Kidney capillary endothelial cell (primary cell): ENCODE measurements around the gene DPEP2NB.
"Not testable (repeated sequence)": the region's sequence is repeated elsewhere in the genome, so short reads cannot be mapped to it uniquely, and the experiment has no call there.

Source experiments
- DNase-seq: peaks from one replicate; pipeline ENCODE4 v3.0.0-alpha.2; 2018; ENCODE audit warnings: low spot score

Gene DPEP2NB

GRCh38 chr16:67982011-67982696, 33.6 kb downstream of the DPEP2NB start:
- DNase-seq: no peak

GRCh38 chr16:67979955-67980678, 35.6 kb downstream of the DPEP2NB start, which contains the start of gene DPEP3:
Gene DPEP3, minus strand, starts transcription at chr16:67980499. Its CDS starts 119 bp downstream, at chr16:67980380.
- no peak for DNase-seq

GRCh38 chr16:67977469-67978227, 38.1 kb downstream of the DPEP2NB start:
- DNase-seq: no peak

GRCh38 chr16:67977005-67977404, 38.7 kb downstream of the DPEP2NB start:
- no peak for DNase-seq

GRCh38 chr16:67976205-67976604, 39.5 kb downstream of the DPEP2NB start:
- no peak for DNase-seq

- DNase-seq: no peak
These were observed 40.2 kb downstream of the DPEP2NB start for GRCh38 chr16:67975321-67976105.

GRCh38 chr16:67972285-67972684, 43.4 kb downstream of the DPEP2NB start:
- DNase-seq: not testable (repeated sequence)

- no peak for DNase-seq
These were observed 44.6 kb downstream of the DPEP2NB start for GRCh38 chr16:67971111-67971510.

GRCh38 chr16:67969254-67970039, 46.3 kb downstream of the DPEP2NB start:
- DNase-seq: no peak

- peak; percentile 80 for DNase-seq
These were observed 47.1 kb downstream of the DPEP2NB start, which contains the start of gene SLC12A4 for GRCh38 chr16:67968400-67969253. Gene SLC12A4, minus strand, starts transcription at chr16:67968637. Its CDS starts 84 bp downstream, at chr16:67968553.

GRCh38 chr16:67967958-67968399, 47.7 kb downstream of the DPEP2NB start:
- DNase-seq: no peak

- DNase-seq: peak; percentile 43
These were observed 48.3 kb downstream of the DPEP2NB start for GRCh38 chr16:67967183-67967957.

GRCh38 chr16:67966549-67967182, 49.0 kb downstream of the DPEP2NB start:
- DNase-seq: no peak

GRCh38 chr16:67965668-67966548, 49.8 kb downstream of the DPEP2NB start:
- DNase-seq: no peak

- no peak for DNase-seq
These were observed 51.1 kb downstream of the DPEP2NB start for GRCh38 chr16:67964477-67965131.

GRCh38 chr16:67963662-67964321, 51.9 kb downstream of the DPEP2NB start:
- DNase-seq: no peak
